Peyer's patch (tissue), 4 donors: Measurements from ENCODE around the gene ELMO1. TPM values are rescaled to one million over a fixed set of nuclear protein-coding genes. Genes with fewer than 3 reads are reported as not detected.

Source experiments
- DNase-seq, 3 donors: peaks; one replicate each; pipeline ENCODE4 v3.0.0-alpha.2; 2017 to 2019
- H3K27ac ChIP-seq, 4 donors: fragments of 200-600 bp; sonication (generic); one replicate each; pipeline ENCODE4 v1.5.1; 2016 to 2019
- H3K27me3 ChIP-seq, 2 donors: fragments of 200-600 bp; sonication (generic); one replicate each; pipeline ENCODE4 v1.5.1; 2019
- H3K36me3 ChIP-seq, 3 donors: fragments of 200-600 bp; sonication (generic); one replicate each; pipeline ENCODE4 v1.5.1; 2016 to 2019
- H3K4me1 ChIP-seq, 4 donors: fragments of 200-600 bp; sonication (generic); one replicate each; pipeline ENCODE4 v1.5.1; 2016 to 2019
- H3K4me3 ChIP-seq, 4 donors: fragments of 200-600 bp; sonication (generic); 1 replicate in 3 of 4; 2 replicates in 1 of 4; pipeline ENCODE4 v1.5.1; 2016 to 2019; ENCODE audit warnings: mild to moderate bottlenecking in 1 of 4
- H3K9me3 ChIP-seq, 4 donors: fragments of 200-600 bp; sonication (generic); one replicate each; pipeline ENCODE4 v1.5.1; 2016 to 2019; ENCODE audit warnings: mild to moderate bottlenecking in 1 of 4
- POLR2A ChIP-seq, 2 donors: fragments of 450-650 bp; IDR thresholded peaks; one replicate each; pipeline ENCODE4 v1.5.1; 2017; ENCODE audit warnings: antibody characterized with exemption in 2 of 2, mild to moderate bottlenecking in 2 of 2, moderate library complexity in 2 of 2
- total RNA-seq, 4 donors: library from RNA; depleted of rRNA; stranded (reverse); fragments of >200 nt; gene quantifications; one replicate each; pipeline ENCODE4 v1.1.0, GENCODE V29; 2016
- TF ChIP-seq, protein P1 (sequence below), 6 experiments: fragments of 450-650 bp in 4 of 6; fragments of 200-600 bp in 2 of 6; sonication (generic) in 1 of 6; IDR thresholded peaks; one replicate each; pipeline ENCODE4 v1.5.1; 2017 to 2019; ENCODE audit warnings: antibody characterized with exemption in 6 of 6, mild to moderate bottlenecking in 3 of 6, moderate library complexity in 1 of 6

ELMO1 gene
- total RNA-seq, 4 donors from 2014 or later = 43.1 to 381 (median 72.2) TPM

DNA sequence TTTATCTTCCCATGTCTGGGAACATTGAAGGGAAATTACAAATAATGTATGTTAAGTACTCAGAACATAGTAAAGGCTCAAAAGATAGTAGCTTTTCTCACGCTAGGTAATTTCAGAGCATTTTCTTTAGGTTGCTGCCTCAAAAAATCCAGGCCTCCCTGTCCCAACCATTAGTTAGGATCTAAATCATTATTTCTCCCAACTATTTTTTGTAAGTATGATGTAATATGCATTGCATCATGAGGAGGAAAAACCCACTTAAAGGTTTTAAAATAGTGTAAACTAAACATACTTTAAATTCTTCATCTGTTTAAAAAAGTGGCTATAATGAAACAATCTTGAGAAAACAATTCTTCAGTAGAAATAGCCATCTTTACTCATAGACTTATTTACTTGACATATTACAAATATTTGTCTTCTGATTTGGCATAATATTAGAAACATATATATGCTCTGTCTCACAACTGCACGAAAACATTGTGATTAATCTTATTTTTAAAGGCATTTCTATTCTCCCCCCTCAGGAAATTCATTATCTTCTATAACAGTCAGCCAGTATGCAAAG, 329.3 kb downstream of the ELMO1 start:
- Histone ChIP-seq H3K27me3 (no peaks in the 10 kb centered on the region), H3K27ac (no peak overlapping the region), H3K4me3 (no peak overlapping the region), H3K4me1 (no peaks in the 10 kb centered on the region), H3K36me3 (no peaks in the 10 kb centered on the region), H3K9me3 (no peaks in the 10 kb centered on the region)
- no peak for DNase-seq
- no peak for TF ChIP-seq POLR2A (IDR thresholded peaks at IDR 0.05)
- TF ChIP-seq, protein P1, sequence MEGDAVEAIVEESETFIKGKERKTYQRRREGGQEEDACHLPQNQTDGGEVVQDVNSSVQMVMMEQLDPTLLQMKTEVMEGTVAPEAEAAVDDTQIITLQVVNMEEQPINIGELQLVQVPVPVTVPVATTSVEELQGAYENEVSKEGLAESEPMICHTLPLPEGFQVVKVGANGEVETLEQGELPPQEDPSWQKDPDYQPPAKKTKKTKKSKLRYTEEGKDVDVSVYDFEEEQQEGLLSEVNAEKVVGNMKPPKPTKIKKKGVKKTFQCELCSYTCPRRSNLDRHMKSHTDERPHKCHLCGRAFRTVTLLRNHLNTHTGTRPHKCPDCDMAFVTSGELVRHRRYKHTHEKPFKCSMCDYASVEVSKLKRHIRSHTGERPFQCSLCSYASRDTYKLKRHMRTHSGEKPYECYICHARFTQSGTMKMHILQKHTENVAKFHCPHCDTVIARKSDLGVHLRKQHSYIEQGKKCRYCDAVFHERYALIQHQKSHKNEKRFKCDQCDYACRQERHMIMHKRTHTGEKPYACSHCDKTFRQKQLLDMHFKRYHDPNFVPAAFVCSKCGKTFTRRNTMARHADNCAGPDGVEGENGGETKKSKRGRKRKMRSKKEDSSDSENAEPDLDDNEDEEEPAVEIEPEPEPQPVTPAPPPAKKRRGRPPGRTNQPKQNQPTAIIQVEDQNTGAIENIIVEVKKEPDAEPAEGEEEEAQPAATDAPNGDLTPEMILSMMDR (IDR thresholded peaks at IDR 0.05) = no peak

DNA sequence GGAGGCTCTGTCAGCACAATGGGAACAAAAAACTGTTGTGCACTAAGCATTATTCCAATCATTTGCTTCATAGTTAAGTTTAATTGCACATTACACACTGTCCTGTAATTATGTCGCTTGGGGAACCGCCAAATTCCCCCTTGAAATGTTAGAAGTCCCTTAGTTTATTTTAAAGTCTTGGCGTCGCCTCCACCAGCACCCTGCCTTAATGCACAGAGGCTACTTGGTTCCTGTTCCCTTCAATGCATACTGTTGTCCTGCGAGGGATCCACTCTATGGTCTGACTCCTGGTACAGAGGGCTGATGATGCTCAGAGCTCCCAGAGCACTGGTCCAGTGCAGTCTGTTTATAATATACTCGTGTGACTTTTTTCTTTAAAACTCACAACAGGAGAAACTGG, 330.7 kb downstream of the ELMO1 start:
- Histone ChIP-seq H3K4me1 (no peaks in the 10 kb centered on the region), H3K36me3 (no peaks in the 10 kb centered on the region), H3K27ac (no peak overlapping the region), H3K9me3 (no peaks in the 10 kb centered on the region), H3K4me3 (no peak overlapping the region), H3K27me3 (no peaks in the 10 kb centered on the region)
- no peak for DNase-seq
- no peak for TF ChIP-seq POLR2A (IDR thresholded peaks at IDR 0.05)
- TF ChIP-seq, protein P1 (IDR thresholded peaks at IDR 0.05) = no peak

DNA sequence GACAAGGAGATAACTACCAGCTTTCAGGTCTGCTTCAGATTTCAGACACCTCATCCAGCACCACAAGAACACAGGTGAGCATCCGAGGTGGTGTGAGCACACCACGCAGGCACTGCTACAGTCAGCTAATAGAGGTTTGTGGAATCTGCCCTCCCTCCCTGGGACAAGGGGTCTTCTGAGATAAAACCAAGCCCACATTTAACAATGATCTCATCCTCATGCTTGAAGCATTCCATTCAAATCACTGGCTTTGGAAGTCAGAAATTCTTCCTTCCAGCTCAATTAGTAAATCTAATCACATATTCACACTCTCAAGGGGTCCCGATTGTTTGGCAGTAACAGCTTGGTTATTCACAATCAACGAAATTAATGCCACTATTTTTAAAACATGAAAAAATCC, 331.4 kb downstream of the ELMO1 start:
- H3K9me3 ChIP-seq = no peaks in the 10 kb centered on the region
- H3K27me3 ChIP-seq = no peaks in the 10 kb centered on the region
- no peaks in the 10 kb centered on the region for H3K36me3 ChIP-seq
- H3K4me1 ChIP-seq = no peaks in the 10 kb centered on the region
- TF ChIP-seq, protein P1 (IDR thresholded peaks at IDR 0.05) = no peak
- no peak for TF ChIP-seq POLR2A (IDR thresholded peaks at IDR 0.05)
- no peak overlapping the region for H3K27ac ChIP-seq
- no peak for DNase-seq
- no peak overlapping the region for H3K4me3 ChIP-seq

DNA sequence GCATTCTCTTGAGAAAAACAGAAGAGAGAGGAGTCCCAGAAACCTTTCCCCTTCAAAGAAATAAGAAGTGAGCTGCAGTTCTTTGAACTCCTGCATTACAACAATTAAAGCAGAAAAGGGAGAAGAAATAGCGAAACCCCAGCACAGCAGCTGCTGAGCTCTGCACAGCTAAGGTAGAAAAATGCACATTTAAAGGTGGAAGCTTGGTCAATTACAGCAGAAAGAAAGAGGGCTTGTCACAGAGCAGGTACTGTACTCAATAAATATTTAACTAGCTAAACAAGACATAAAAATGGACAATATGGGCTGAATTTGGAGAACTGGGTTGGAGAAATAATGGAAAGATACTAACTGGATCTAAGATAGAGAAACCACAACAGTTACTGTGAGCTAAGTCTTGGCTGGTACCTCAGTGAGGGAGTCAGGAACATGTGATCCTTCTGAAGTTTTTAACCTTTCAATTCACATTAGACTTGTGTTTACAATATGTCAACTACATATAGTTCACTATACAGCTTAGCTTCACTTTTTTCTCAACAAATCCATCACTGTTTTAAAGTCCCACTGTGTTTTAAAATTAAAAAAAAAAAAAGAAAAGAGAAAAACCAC, 332.5 kb downstream of the ELMO1 start:
- Histone ChIP-seq H3K27ac (no peak overlapping the region), H3K9me3 (no peaks in the 10 kb centered on the region), H3K27me3 (no peaks in the 10 kb centered on the region), H3K4me1 (no peaks in the 10 kb centered on the region), H3K36me3 (no peaks in the 10 kb centered on the region), H3K4me3 (no peak overlapping the region)
- no peak for DNase-seq
- TF ChIP-seq, protein P1 (IDR thresholded peaks at IDR 0.05) = no peak
- no peak for TF ChIP-seq POLR2A (IDR thresholded peaks at IDR 0.05)

DNA sequence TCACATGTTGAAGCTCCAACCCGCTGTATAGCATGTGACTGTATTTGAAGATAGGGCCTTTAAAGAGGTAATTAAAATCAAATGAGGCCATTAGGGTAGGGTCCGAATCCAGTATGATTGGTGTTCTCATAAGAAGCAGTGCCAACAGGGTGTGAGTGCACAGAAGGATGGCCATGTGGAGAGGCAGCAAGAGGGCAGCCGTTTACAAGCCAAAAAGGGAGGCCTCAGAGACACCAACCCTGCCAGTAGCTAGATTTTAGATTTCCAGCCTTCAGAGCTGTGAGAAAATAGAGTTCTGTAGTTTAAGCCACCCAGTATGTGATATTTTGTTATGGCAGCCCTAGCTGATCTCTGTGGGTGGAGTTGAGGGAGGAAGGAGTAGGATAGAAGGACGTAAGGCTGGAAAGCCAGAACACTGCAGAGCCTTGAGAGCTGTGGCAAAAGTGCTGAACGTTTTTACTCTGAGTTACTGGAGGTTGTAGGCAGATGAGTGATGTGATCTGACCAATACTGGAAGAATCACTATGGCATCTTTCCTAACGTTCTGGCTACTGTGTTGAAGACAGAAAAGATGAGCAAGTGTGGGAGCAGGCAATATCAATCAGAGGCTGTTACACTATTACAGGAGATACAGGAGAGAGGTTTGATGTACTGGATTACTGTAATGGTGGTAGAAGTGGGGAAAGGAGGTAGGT, 334.9 kb downstream of the ELMO1 start:
- TF ChIP-seq, protein P1 (IDR thresholded peaks at IDR 0.05) = no peak
- no peak for TF ChIP-seq POLR2A (IDR thresholded peaks at IDR 0.05)
- Histone ChIP-seq H3K4me3 (no peak overlapping the region), H3K27ac (no peak overlapping the region), H3K27me3 (no peaks in the 10 kb centered on the region), H3K4me1 (peaks cover 0 to 10% (median 0%) of the 10 kb centered on the region in 4 donors), H3K9me3 (no peaks in the 10 kb centered on the region), H3K36me3 (no peaks in the 10 kb centered on the region)
- DNase-seq = no peak
